HUDEP-2 (cell line): ENCODE measurements around the gene TCF7L2.

Experiments
- DNase-seq, 76 experiments: peaks; one replicate each; lab custom pipeline; 2025; ENCODE audit not compliant: unreplicated experiment in 76 of 76; lab: John Stamatoyannopoulos, UW

Gene TCF7L2

GRCh38 chr10:113020475-113020753, 70.4 kb downstream of the TCF7L2 start:
- DNase-seq = no peak

- no peak for DNase-seq
Observed at GRCh38 chr10:113020838-113021237, 70.8 kb downstream of the TCF7L2 start.

GRCh38 chr10:113021268-113022040, 71.4 kb downstream of the TCF7L2 start:
- no peak for DNase-seq

- no peak for DNase-seq
Observed at GRCh38 chr10:113022265-113022664, 72.2 kb downstream of the TCF7L2 start.

- DNase-seq = no peak
Observed at GRCh38 chr10:113023017-113023416, 73.0 kb downstream of the TCF7L2 start.

- DNase-seq = no peak
Observed at GRCh38 chr10:113024930-113025329, 74.9 kb downstream of the TCF7L2 start.

- no peak for DNase-seq
Observed at GRCh38 chr10:113025487-113025886, 75.4 kb downstream of the TCF7L2 start.

- no peak for DNase-seq
Observed at GRCh38 chr10:113026679-113027078, 76.6 kb downstream of the TCF7L2 start.

GRCh38 chr10:113027230-113027573, 77.2 kb downstream of the TCF7L2 start:
- DNase-seq = no peak

GRCh38 chr10:113027574-113028455, 77.8 kb downstream of the TCF7L2 start:
- DNase-seq = no peak

GRCh38 chr10:113028456-113029440, 78.7 kb downstream of the TCF7L2 start:
- no peak for DNase-seq

- no peak for DNase-seq
Observed at GRCh38 chr10:113030453-113030852, 80.4 kb downstream of the TCF7L2 start.

GRCh38 chr10:113031147-113031546, 81.1 kb downstream of the TCF7L2 start:
- DNase-seq = no peak

GRCh38 chr10:113033991-113034390, 83.9 kb downstream of the TCF7L2 start:
- no peak for DNase-seq

GRCh38 chr10:113035732-113036312, 85.8 kb downstream of the TCF7L2 start:
- DNase-seq = no peak

- DNase-seq = no peak
Observed at GRCh38 chr10:113036619-113037018, 86.6 kb downstream of the TCF7L2 start.

GRCh38 chr10:113037218-113037617, 87.2 kb downstream of the TCF7L2 start:
- no peak for DNase-seq

GRCh38 chr10:113038183-113038582, 88.1 kb downstream of the TCF7L2 start:
- no peak for DNase-seq

- no peak for DNase-seq
Observed at GRCh38 chr10:113038985-113039384, 88.9 kb downstream of the TCF7L2 start.

GRCh38 chr10:113041324-113041723, 91.3 kb downstream of the TCF7L2 start:
- DNase-seq = no peak
